Left renal pelvis (tissue), 4 donors: ENCODE data around the gene S100P. TPM values are rescaled to one million over a fixed set of nuclear protein-coding genes. Genes with fewer than 3 reads are reported as not detected.

Experiments
- DNase-seq, 4 donors: peaks; one replicate each; pipeline ENCODE4 v3.0.0-alpha.2; 2013; ENCODE audit warnings: low read depth in 4 of 4, low spot score in 3 of 4
- polyA plus RNA-seq, 4 donors: library from polyadenylated mRNA; unstranded; fragments of 120-200 nt; gene quantifications; one replicate each; pipeline ENCODE4 v1.2.1, GENCODE V29; 2013; ENCODE audit not compliant: insufficient read length in 4 of 4

The S100P gene
- polyA plus RNA-seq, 4 donors = 1.6 to 38.9 (median 13.2) TPM

DNA sequence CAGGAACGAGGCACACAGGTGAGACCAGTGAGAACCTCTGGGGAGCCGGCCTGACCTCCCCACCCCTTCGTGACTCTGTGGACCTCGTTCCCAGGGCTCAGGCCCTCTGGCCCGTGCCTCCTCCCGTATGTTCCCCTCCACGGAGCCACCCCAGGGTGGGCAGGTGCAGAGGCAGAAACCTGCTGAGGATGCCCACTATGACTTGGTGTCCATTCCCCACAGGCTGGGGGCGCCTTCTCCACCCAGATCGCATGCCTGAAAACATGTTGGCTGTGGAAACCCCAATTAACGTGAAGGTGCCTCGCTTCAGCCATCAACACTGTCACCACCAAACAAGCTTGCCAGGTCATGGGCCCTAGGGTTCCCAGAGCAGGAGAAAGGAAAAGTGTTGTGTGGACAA, 49.3 kb downstream of the S100P start:
- DNase-seq = no peak

Other genes with a start within 250 kb of the S100P start
- gene PPP2R2C, start 221.3 kb upstream of the S100P start, polyA plus RNA-seq = 1 to 10 TPM in 1 of 4 donors, under 1 TPM in 3; 0.40 to 1.6 (median 0.69) TPM
- gene MAN2B2, start 118.7 kb upstream of the S100P start, polyA plus RNA-seq = 10 to 100 TPM; 17.3 to 19.2 (median 18.7) TPM
- 100 to 1,000 TPM; 404 to 468 (median 428) TPM for gene MRFAP1, start 53.2 kb upstream of the S100P start, polyA plus RNA-seq
- 100 to 1,000 TPM; 115 to 151 (median 123) TPM for gene MRFAP1L1, start 16.0 kb downstream of the S100P start, polyA plus RNA-seq
- gene BLOC1S4, start 22.3 kb downstream of the S100P start, polyA plus RNA-seq = 10 to 100 TPM; 10.9 to 14.3 (median 13.1) TPM
- 10 to 100 TPM; 33.5 to 45.9 (median 41.5) TPM for gene KIAA0232, start 88.8 kb downstream of the S100P start, polyA plus RNA-seq
- 10 to 100 TPM; 49.2 to 61.1 (median 57.3) TPM for gene TBC1D14, start 215.9 kb downstream of the S100P start, polyA plus RNA-seq